ENCODE results near the gene BANK1.

Gene BANK1

DNA sequence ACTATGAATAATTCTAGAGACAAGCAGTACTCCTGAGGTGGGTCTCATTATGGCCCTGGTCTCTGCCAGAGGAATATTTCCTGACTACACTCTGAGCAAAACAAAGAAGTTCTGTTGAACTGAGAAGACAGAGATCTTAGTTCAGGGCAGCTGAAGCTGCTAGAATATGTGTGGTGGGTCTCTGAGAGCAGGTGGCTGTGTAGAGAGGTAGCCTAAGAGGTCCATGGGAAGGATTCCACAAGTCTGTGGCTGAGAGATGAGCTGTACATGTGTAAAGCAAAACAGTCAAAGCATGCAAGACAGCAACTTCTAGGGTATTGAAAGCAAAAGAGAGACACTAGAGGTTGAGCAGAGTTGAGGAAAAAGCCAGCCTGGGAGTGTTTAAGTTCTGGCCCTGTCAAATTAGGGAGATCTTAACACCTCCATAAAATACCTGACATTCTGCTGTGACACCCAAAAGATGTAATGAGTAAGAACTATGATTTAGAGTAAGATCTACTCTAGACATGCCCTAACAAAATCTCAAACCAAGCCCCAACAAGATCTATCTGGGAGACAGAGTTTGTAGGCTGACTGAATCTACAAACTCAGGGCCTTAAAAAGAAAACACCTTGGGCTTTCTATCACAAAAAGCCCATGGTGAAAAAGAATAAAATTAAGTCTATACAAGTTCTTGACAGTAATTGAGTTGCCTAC is 274.4 kb downstream of the BANK1 start:
- no peak overlapping the region for H3K9ac ChIP-seq (ENCODE audit: insufficient read length, low read depth)
- no peaks in the 10 kb centered on the region for H3K9me3 ChIP-seq (ENCODE audit: insufficient read depth, low read length)
- no peaks in the 10 kb centered on the region for H3K4me1 ChIP-seq (ENCODE audit: insufficient read depth, insufficient read length)
- TF ChIP-seq SUZ12 (IDR thresholded peaks at IDR 0.05; ENCODE audit: extremely low read depth, insufficient read depth, insufficient read length), result no peak
- TF ChIP-seq YY1 (IDR thresholded peaks at IDR 0.05; ENCODE audit: insufficient read depth, insufficient read length), result no peak
- no peak for TF ChIP-seq ZNF274 (IDR thresholded peaks at IDR 0.05; ENCODE audit: low read depth, low read length)
- H3K27me3 ChIP-seq (ENCODE audit: insufficient read depth, insufficient read length), result no peaks in the 10 kb centered on the region
- no peak for DNase-seq (ENCODE audit: low read depth, low spot score)
- H3K4me3 ChIP-seq (ENCODE audit: insufficient read length, low read depth), result no peak overlapping the region
- H3K36me3 ChIP-seq (ENCODE audit: insufficient read depth, insufficient read length, low read length), result no peaks in the 10 kb centered on the region

DNA sequence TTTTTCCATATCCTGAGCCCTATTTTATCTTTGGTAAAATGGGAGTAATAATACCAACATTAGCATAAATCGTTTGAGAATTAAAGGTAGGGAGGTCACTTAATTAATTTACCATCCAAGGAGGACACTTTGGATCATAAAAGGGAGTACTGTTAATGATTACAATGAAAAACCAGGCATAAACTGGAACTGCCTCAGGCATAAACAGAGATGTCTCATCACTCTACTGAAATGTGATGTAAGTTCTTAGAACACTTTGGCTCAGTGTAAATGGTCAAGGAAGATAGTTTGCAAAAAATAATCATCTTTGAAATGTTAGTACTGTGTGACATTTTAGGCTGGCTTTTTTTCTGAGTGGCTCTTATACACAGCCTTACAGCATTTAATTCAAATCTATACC is 286.1 kb downstream of the BANK1 start:
- H3K27me3 ChIP-seq (ENCODE audit: insufficient read depth, insufficient read length), result no peaks in the 10 kb centered on the region
- no peak for DNase-seq (ENCODE audit: low read depth, low spot score)

DNA sequence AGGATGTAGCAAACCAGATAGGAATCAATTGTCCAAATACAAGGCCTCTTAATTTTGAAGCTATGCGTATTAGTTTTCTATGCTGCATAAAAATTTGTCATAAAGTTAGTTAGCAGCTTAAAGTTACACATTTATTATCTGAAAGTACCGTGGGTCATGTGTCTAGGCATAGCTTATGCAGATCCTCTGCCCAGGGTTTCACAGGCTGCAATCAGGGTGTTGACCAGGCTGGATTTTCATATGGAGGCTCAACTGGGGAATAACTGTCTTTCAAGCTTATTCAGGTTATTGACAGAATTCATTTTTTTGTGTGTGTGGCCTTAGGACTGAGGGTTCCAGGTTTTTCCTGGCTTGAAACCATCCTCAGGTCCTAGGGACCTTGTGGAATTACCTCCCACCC is 289.7 kb downstream of the BANK1 start:
- Histone ChIP-seq H3K9ac (ENCODE audit: insufficient read length, low read depth) (no peak overlapping the region), H3K36me3 (ENCODE audit: insufficient read depth, insufficient read length, low read length) (no peaks in the 10 kb centered on the region)
- no peak for DNase-seq (ENCODE audit: low read depth, low spot score)

More for the DNA sequence above, 286.1 kb downstream of the BANK1 start:
- H3K9me3 ChIP-seq (ENCODE audit: insufficient read depth, low read length), result no peaks in the 10 kb centered on the region
- no peak overlapping the region for H3K9ac ChIP-seq (ENCODE audit: insufficient read length, low read depth)
- H3K4me3 ChIP-seq (ENCODE audit: insufficient read length, low read depth), result no peak overlapping the region
- H3K4me1 ChIP-seq (ENCODE audit: insufficient read depth, insufficient read length), result no peaks in the 10 kb centered on the region
- H3K36me3 ChIP-seq (ENCODE audit: insufficient read depth, insufficient read length, low read length), result no peaks in the 10 kb centered on the region
- TF ChIP-seq YY1 (IDR thresholded peaks at IDR 0.05; ENCODE audit: insufficient read depth, insufficient read length), result no peak
- TF ChIP-seq ZNF274 (IDR thresholded peaks at IDR 0.05; ENCODE audit: low read depth, low read length), result no peak
- no peak for TF ChIP-seq SUZ12 (IDR thresholded peaks at IDR 0.05; ENCODE audit: extremely low read depth, insufficient read depth, insufficient read length)

DNA sequence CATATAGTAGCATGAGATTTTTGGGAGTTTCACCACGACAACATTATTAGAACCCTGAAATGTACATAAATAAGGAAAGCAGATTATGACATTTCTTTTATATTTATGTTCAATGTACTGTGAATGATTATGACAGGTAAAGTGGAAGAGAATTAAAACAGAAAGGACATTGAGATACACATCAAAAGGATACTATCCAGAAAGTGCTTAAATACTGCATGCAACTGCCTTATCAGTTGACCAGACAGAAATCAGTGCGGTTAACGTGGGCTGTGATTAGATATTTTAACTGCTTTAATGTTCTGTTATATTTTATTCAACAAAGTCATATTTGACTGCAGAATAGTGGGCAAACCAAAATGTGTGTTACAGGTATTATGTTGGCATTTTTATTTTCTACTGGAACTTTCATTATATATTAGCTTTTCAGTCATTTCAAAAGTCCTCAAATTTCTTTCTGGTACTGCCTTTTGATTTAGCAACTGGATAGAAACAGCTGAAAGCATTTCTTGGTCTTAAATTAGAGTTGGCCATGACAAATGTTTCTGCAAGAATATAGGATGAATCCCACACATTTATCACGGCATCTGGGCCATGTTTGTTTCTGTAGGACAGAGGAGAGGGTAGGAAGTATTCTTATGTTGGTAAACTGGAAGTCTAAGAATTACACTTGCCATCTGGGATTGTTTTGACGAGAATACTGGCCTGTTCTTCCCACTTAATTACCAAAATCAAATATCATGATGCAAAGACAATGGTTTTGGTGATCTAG is 299.5 kb downstream of the BANK1 start:
- Histone ChIP-seq H3K9ac (ENCODE audit: insufficient read length, low read depth) (no peak overlapping the region), H3K4me3 (ENCODE audit: insufficient read length, low read depth) (no peak overlapping the region), H3K27me3 (ENCODE audit: insufficient read depth, insufficient read length) (no peaks in the 10 kb centered on the region), H3K36me3 (ENCODE audit: insufficient read depth, insufficient read length, low read length) (no peaks in the 10 kb centered on the region), H3K9me3 (ENCODE audit: insufficient read depth, low read length) (no peaks in the 10 kb centered on the region), H3K4me1 (ENCODE audit: insufficient read depth, insufficient read length) (no peaks in the 10 kb centered on the region)
- TF ChIP-seq SUZ12 (IDR thresholded peaks at IDR 0.05; ENCODE audit: extremely low read depth, insufficient read depth, insufficient read length) (no peak), ZNF274 (IDR thresholded peaks at IDR 0.05; ENCODE audit: low read depth, low read length) (no peak), YY1 (IDR thresholded peaks at IDR 0.05; ENCODE audit: insufficient read depth, insufficient read length) (no peak)
- DNase-seq (ENCODE audit: low read depth, low spot score), result no peak

More for the DNA sequence above, 289.7 kb downstream of the BANK1 start:
- no peaks in the 10 kb centered on the region for H3K4me1 ChIP-seq (ENCODE audit: insufficient read depth, insufficient read length)
- H3K9me3 ChIP-seq (ENCODE audit: insufficient read depth, low read length), result no peaks in the 10 kb centered on the region
- H3K27me3 ChIP-seq (ENCODE audit: insufficient read depth, insufficient read length), result no peaks in the 10 kb centered on the region
- H3K4me3 ChIP-seq (ENCODE audit: insufficient read length, low read depth), result no peak overlapping the region
- TF ChIP-seq ZNF274 (IDR thresholded peaks at IDR 0.05; ENCODE audit: low read depth, low read length) (no peak), YY1 (IDR thresholded peaks at IDR 0.05; ENCODE audit: insufficient read depth, insufficient read length) (no peak), SUZ12 (IDR thresholded peaks at IDR 0.05; ENCODE audit: extremely low read depth, insufficient read depth, insufficient read length) (no peak)

DNA sequence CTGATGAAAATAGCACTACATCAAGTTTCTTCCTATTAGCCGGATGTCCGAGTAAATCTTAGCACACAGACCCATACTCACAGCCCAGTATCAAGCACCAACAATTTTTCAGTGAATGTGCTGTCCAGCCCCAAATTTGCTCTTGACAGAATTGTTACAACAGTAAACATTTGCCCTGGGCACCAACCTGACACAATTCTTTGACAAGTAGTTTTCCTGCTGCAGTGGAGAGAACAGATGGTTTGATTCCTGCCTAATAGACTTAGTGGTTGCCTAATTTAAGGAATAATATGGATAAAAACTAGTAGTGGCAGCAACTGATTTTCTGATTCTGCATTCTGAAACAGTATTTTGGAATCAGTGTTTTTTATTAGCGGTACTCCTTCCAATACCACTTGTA is 301.1 kb downstream of the BANK1 start:
- no peaks in the 10 kb centered on the region for H3K4me1 ChIP-seq (ENCODE audit: insufficient read depth, insufficient read length)
- no peak overlapping the region for H3K9ac ChIP-seq (ENCODE audit: insufficient read length, low read depth)
- no peaks in the 10 kb centered on the region for H3K36me3 ChIP-seq (ENCODE audit: insufficient read depth, insufficient read length, low read length)
- DNase-seq (ENCODE audit: low read depth, low spot score), result no peak
- TF ChIP-seq SUZ12 (IDR thresholded peaks at IDR 0.05; ENCODE audit: extremely low read depth, insufficient read depth, insufficient read length) (no peak), ZNF274 (IDR thresholded peaks at IDR 0.05; ENCODE audit: low read depth, low read length) (no peak), YY1 (IDR thresholded peaks at IDR 0.05; ENCODE audit: insufficient read depth, insufficient read length) (no peak)
- H3K27me3 ChIP-seq (ENCODE audit: insufficient read depth, insufficient read length), result no peaks in the 10 kb centered on the region
- H3K9me3 ChIP-seq (ENCODE audit: insufficient read depth, low read length), result no peaks in the 10 kb centered on the region
- no peak overlapping the region for H3K4me3 ChIP-seq (ENCODE audit: insufficient read length, low read depth)

DNA sequence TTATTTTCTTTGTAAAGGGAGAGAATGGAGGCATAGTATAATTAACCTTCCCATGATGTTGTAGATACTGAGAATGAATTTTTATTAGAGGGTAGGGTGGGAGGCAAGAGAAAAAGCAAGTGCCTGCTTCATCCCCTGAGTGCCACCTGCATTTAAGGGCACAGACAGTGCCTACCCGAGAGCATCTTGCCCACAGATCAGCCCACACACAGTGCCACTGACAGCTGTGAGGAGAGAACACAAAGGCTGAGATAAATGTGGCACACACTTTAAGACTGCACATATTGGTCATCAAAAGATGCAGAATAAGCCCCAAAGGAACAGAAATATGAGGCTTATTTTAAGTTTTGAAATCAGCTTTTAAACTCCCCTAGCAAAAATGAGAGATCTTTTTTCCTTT is 304.0 kb downstream of the BANK1 start:
- no peak overlapping the region for H3K4me3 ChIP-seq (ENCODE audit: insufficient read length, low read depth)
- no peak for DNase-seq (ENCODE audit: low read depth, low spot score)
- H3K9me3 ChIP-seq (ENCODE audit: insufficient read depth, low read length), result no peaks in the 10 kb centered on the region
- H3K4me1 ChIP-seq (ENCODE audit: insufficient read depth, insufficient read length), result no peaks in the 10 kb centered on the region
- H3K9ac ChIP-seq (ENCODE audit: insufficient read length, low read depth), result no peak overlapping the region
- no peaks in the 10 kb centered on the region for H3K36me3 ChIP-seq (ENCODE audit: insufficient read depth, insufficient read length, low read length)
- TF ChIP-seq ZNF274 (IDR thresholded peaks at IDR 0.05; ENCODE audit: low read depth, low read length), result no peak
- no peak for TF ChIP-seq SUZ12 (IDR thresholded peaks at IDR 0.05; ENCODE audit: extremely low read depth, insufficient read depth, insufficient read length)
- no peak for TF ChIP-seq YY1 (IDR thresholded peaks at IDR 0.05; ENCODE audit: insufficient read depth, insufficient read length)
- H3K27me3 ChIP-seq (ENCODE audit: insufficient read depth, insufficient read length), result no peaks in the 10 kb centered on the region

DNA sequence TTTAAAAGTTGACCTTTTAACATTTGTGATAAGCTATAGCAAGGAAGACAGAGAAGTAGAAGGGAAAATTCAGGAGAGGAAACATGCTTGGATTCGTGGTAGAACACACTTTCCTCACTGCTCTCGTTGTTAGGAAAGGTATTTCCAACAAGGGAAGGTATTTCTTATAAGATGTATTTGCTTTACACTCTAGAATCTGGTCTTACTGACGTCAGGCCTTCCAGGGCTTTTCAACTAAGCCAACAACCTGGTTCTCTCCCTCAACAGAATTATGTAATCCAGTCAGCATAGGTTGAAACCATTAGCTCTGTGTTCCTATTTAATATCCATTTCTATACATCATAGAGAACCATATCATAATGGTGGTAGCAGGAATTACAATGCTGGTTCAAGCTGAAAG is 312.8 kb downstream of the BANK1 start:
- no peak for DNase-seq (ENCODE audit: low read depth, low spot score)
- H3K9me3 ChIP-seq (ENCODE audit: insufficient read depth, low read length), result no peaks in the 10 kb centered on the region
- H3K36me3 ChIP-seq (ENCODE audit: insufficient read depth, insufficient read length, low read length), result no peaks in the 10 kb centered on the region
- no peaks in the 10 kb centered on the region for H3K4me1 ChIP-seq (ENCODE audit: insufficient read depth, insufficient read length)
- H3K27me3 ChIP-seq (ENCODE audit: insufficient read depth, insufficient read length), result no peaks in the 10 kb centered on the region
- H3K9ac ChIP-seq (ENCODE audit: insufficient read length, low read depth), result no peak overlapping the region
- no peak overlapping the region for H3K4me3 ChIP-seq (ENCODE audit: insufficient read length, low read depth)
- no peak for TF ChIP-seq YY1 (IDR thresholded peaks at IDR 0.05; ENCODE audit: insufficient read depth, insufficient read length)
- no peak for TF ChIP-seq SUZ12 (IDR thresholded peaks at IDR 0.05; ENCODE audit: extremely low read depth, insufficient read depth, insufficient read length)
- no peak for TF ChIP-seq ZNF274 (IDR thresholded peaks at IDR 0.05; ENCODE audit: low read depth, low read length)

Measured in NT2/D1 (cell line).